HG03095 (cell line): ENCODE results near the gene BMP8B.
"Not testable (repeated sequence)": the region's sequence is repeated elsewhere in the genome, so short reads cannot be mapped to it uniquely, and the experiment has no call there.

ENCODE experiments used
- ATAC-seq: cut with Tn5 transposase; IDR thresholded peaks from one replicate; pipeline ENCODE4 v1.9.1; 2021; ENCODE audit warnings: moderate library complexity; ENCODE audit not compliant: unreplicated experiment

Gene BMP8B

GRCh38 chr1:39788758-39789570 is at the start of gene BMP8B:
TSS of gene BMP8B (minus strand) at chr1:39788865. CDS start at chr1:39788485, 380 bp downstream.
- no peak for ATAC-seq

GRCh38 chr1:39836595-39837110 is 48.0 kb upstream of the BMP8B start:
- ATAC-seq = no peak

- no peak for ATAC-seq
Measured at GRCh38 chr1:39835935-39836594, 47.4 kb upstream of the BMP8B start.

- no peak for ATAC-seq
Measured at GRCh38 chr1:39835110-39835509, 46.4 kb upstream of the BMP8B start.

GRCh38 chr1:39833621-39834385 is 45.1 kb upstream of the BMP8B start:
- ATAC-seq = no peak

- no peak for ATAC-seq
Measured at GRCh38 chr1:39833121-39833520, 44.5 kb upstream of the BMP8B start.

- no peak for ATAC-seq
Measured at GRCh38 chr1:39832294-39832693, 43.6 kb upstream of the BMP8B start.

GRCh38 chr1:39829791-39830533 is 41.3 kb upstream of the BMP8B start:
- no peak for ATAC-seq

GRCh38 chr1:39828734-39829133 is 40.1 kb upstream of the BMP8B start:
- ATAC-seq = no peak

- ATAC-seq = not testable (repeated sequence)
Measured at GRCh38 chr1:39828255-39828654, 39.6 kb upstream of the BMP8B start.

GRCh38 chr1:39827201-39827600 is 38.5 kb upstream of the BMP8B start:
- ATAC-seq = no peak

GRCh38 chr1:39826583-39826982 is 37.9 kb upstream of the BMP8B start:
- no peak for ATAC-seq

GRCh38 chr1:39825432-39825941 is 36.8 kb upstream of the BMP8B start:
- ATAC-seq = no peak

GRCh38 chr1:39823450-39823849 is 34.8 kb upstream of the BMP8B start:
- ATAC-seq = not testable (repeated sequence)

GRCh38 chr1:39822146-39822545 is 33.5 kb upstream of the BMP8B start:
- ATAC-seq = no peak

GRCh38 chr1:39819091-39819812 is 30.6 kb upstream of the BMP8B start:
- no peak for ATAC-seq

GRCh38 chr1:39818482-39818881 is 29.8 kb upstream of the BMP8B start:
- no peak for ATAC-seq

- ATAC-seq = peak; percentile 78
Measured at GRCh38 chr1:39817091-39817932, 28.6 kb upstream of the BMP8B start.
